ENCODE data around the gene HNRNPH2. TPM values are rescaled to one million over a fixed set of nuclear protein-coding genes. Genes with fewer than 3 reads are reported as not detected.

The HNRNPH2 gene
- total RNA-seq, 4 donors from 2014 or later: 31.2 to 46.0 (median 40.1) TPM

- DNase-seq (ENCODE audit: low spot score in 2 of 2): no peak
- Histone ChIP-seq H3K27me3 (peaks cover 0 to 24% of the 10 kb centered on the region in 2 donors), H3K9me3 (no peaks in the 10 kb centered on the region), H3K4me1 (peaks cover 0 to 51% (median 2%) of the 10 kb centered on the region in 4 donors), H3K27ac (peak overlapping the region in 1 of 4 donors; percentile 96), H3K4me3 (no peak overlapping the region), H3K36me3 (peaks cover 0 to 15% (median 0%) of the 10 kb centered on the region in 3 donors)
- WGBS, 2 donors: 88 to 100% methylated on average over 7 of the region's 7 CpGs
- TF ChIP-seq POLR2A (IDR thresholded peaks at IDR 0.05) (no peak), CTCF (IDR thresholded peaks at IDR 0.05) (no peak), EP300 (IDR thresholded peaks at IDR 0.05) (no peak)
Observed at GRCh38 chrX:101416691-101417090, 8.7 kb downstream of the HNRNPH2 start.

GRCh38 chrX:101417190-101417589, 9.2 kb downstream of the HNRNPH2 start:
- Histone ChIP-seq H3K27me3 (peaks cover 0 to 19% of the 10 kb centered on the region in 2 donors), H3K4me3 (no peak overlapping the region), H3K27ac (peak overlapping the region in 3 of 4 donors; percentile 91 to 96 (median 92)), H3K36me3 (peaks cover 0 to 10% (median 0%) of the 10 kb centered on the region in 3 donors), H3K9me3 (no peaks in the 10 kb centered on the region), H3K4me1 (peaks cover 0 to 47% (median 2%) of the 10 kb centered on the region in 4 donors)
- TF ChIP-seq CTCF (IDR thresholded peaks at IDR 0.05) (no peak), EP300 (IDR thresholded peaks at IDR 0.05) (no peak), POLR2A (IDR thresholded peaks at IDR 0.05) (no peak)
- no peak for DNase-seq (ENCODE audit: low spot score in 2 of 2)
- 63 to 67% methylated on average over 4 of the region's 4 CpGs for WGBS, 2 donors

- Histone ChIP-seq H3K36me3 (peaks cover 0 to 8% (median 0%) of the 10 kb centered on the region in 3 donors), H3K27me3 (peaks cover 0 to 12% of the 10 kb centered on the region in 2 donors), H3K27ac (peak overlapping the region; percentile 91 to 96 (median 94)), H3K9me3 (no peaks in the 10 kb centered on the region), H3K4me1 (peaks cover 0 to 42% (median 2%) of the 10 kb centered on the region in 4 donors), H3K4me3 (peak overlapping the region; percentile 42 to 70 (median 50))
- TF ChIP-seq CTCF (IDR thresholded peaks at IDR 0.05): no peak
- TF ChIP-seq POLR2A (IDR thresholded peaks at IDR 0.05): peak in 1 of 2 donors; percentile 30
- TF ChIP-seq EP300 (IDR thresholded peaks at IDR 0.05): peak in 1 of 2 donors; percentile 61
- WGBS, 2 donors: 1 to 28% methylated on average over 34 to 56 of the region's 56 CpGs
- peak; percentile 23 to 36 for DNase-seq (ENCODE audit: low spot score in 2 of 2)
Observed at GRCh38 chrX:101417981-101418841, 10.2 kb downstream of the HNRNPH2 start.

GRCh38 chrX:101419489-101419888, 11.5 kb downstream of the HNRNPH2 start:
- TF ChIP-seq EP300 (IDR thresholded peaks at IDR 0.05): no peak
- no peak for TF ChIP-seq POLR2A (IDR thresholded peaks at IDR 0.05)
- no peak for TF ChIP-seq CTCF (IDR thresholded peaks at IDR 0.05)
- Histone ChIP-seq H3K4me1 (peaks cover 0 to 42% (median 2%) of the 10 kb centered on the region in 4 donors), H3K4me3 (no peak overlapping the region), H3K9me3 (no peaks in the 10 kb centered on the region), H3K27me3 (peaks cover 0 to 11% of the 10 kb centered on the region in 2 donors), H3K36me3 (peaks cover 0 to 21% (median 0%) of the 10 kb centered on the region in 3 donors), H3K27ac (peak overlapping the region in 2 of 4 donors; percentile 95 to 96)
- WGBS, 2 donors: 76 to 100% methylated on average over 2 of the region's 2 CpGs
- no peak for DNase-seq (ENCODE audit: low spot score in 2 of 2)

GRCh38 chrX:101427954-101428353, 19.9 kb downstream of the HNRNPH2 start:
- no peak overlapping the region for H3K4me3 ChIP-seq
- H3K27me3 ChIP-seq: peaks cover 0 to 4% of the 10 kb centered on the region in 2 donors
- 89 to 98% methylated on average over 2 of the region's 2 CpGs for WGBS, 2 donors
- peaks cover 0 to 56% (median 0%) of the 10 kb centered on the region in 3 donors for H3K36me3 ChIP-seq
- TF ChIP-seq POLR2A (IDR thresholded peaks at IDR 0.05): no peak
- TF ChIP-seq EP300 (IDR thresholded peaks at IDR 0.05): no peak
- no peak for TF ChIP-seq CTCF (IDR thresholded peaks at IDR 0.05)
- no peak overlapping the region for H3K27ac ChIP-seq
- DNase-seq (ENCODE audit: low spot score in 2 of 2): no peak
- H3K9me3 ChIP-seq: peaks cover 0 to 9% (median 0%) of the 10 kb centered on the region in 4 donors
- H3K4me1 ChIP-seq: no peaks in the 10 kb centered on the region

All from tibial nerve (tissue), 4 donors.